ENCODE results near the gene MRPL52. TPM values are rescaled to one million over a fixed set of nuclear protein-coding genes. Genes with fewer than 3 reads are reported as not detected.
A peak's percentile ranks its signal among the peaks of the same experiment; 100 is the strongest.

Gene MRPL52
- total RNA-seq, 1 experiment from 2014 or later, result 110 TPM

- Mint-ChIP-seq H3K4me1 (ENCODE audit: low read depth, unreplicated experiment) (peaks cover 59% of the 10 kb centered on the region), H3K27me3 (ENCODE audit: unreplicated experiment) (no peaks in the 10 kb centered on the region), H3K27ac (ENCODE audit: unreplicated experiment) (peak overlapping the region; percentile 94), H3K4me3 (ENCODE audit: low read depth, unreplicated experiment) (peak overlapping the region; percentile 71), H3K9me3 (ENCODE audit: low read depth, unreplicated experiment) (no peaks in the 10 kb centered on the region), H3K36me3 (ENCODE audit: insufficient read depth, unreplicated experiment) (peaks cover 31% of the 10 kb centered on the region)
- TF ChIP-seq CTCF (IDR thresholded peaks at IDR 0.05; ENCODE audit: unreplicated experiment), result no peak
- no TSS peak for BruUV-seq (replicated peaks)
- intact Hi-C loops (cut with micrococcal nuclease; ENCODE audit: unreplicated experiment), result no loop called here
- CTCF ChIA-PET, result interaction anchor here (1.1 to 1.3 kb wide), 8 partner anchors 10 to 51 kb away, joined by 3 to 6 read pairs (median 4); partner anchors contain the start of gene LRP10
- DNase-seq, result peak; percentile 31
Observed at GRCh38 chr14:22820731-22821130, 9.0 kb upstream of the MRPL52 start.

- DNase-seq, result peak; percentile 67
- TF ChIP-seq CTCF (IDR thresholded peaks at IDR 0.05; ENCODE audit: unreplicated experiment), result no peak
- H3K9me3 Mint-ChIP-seq (ENCODE audit: low read depth, unreplicated experiment), result no peaks in the 10 kb centered on the region
- H3K4me1 Mint-ChIP-seq (ENCODE audit: low read depth, unreplicated experiment), result peaks cover 55% of the 10 kb centered on the region
- H3K4me3 Mint-ChIP-seq (ENCODE audit: low read depth, unreplicated experiment), result peak overlapping the region; percentile 71
- H3K27ac Mint-ChIP-seq (ENCODE audit: unreplicated experiment), result peak overlapping the region; percentile 94
- CTCF ChIA-PET, result interaction anchor here (1.0 to 1.3 kb wide), 10 partner anchors 9 to 265 kb away, joined by 3 to 6 read pairs (median 4); partner anchors contain the start of gene LRP10
- peaks cover 31% of the 10 kb centered on the region for H3K36me3 Mint-ChIP-seq (ENCODE audit: insufficient read depth, unreplicated experiment)
- no TSS peak for BruUV-seq (replicated peaks)
- intact Hi-C loops (cut with micrococcal nuclease; ENCODE audit: unreplicated experiment), result loop anchor here (2.0 kb wide), 1 partner anchor 45 kb away; no protein-coding TSS in a partner anchor
- H3K27me3 Mint-ChIP-seq (ENCODE audit: unreplicated experiment), result no peaks in the 10 kb centered on the region
Observed at GRCh38 chr14:22821193-22822015, 8.3 kb upstream of the MRPL52 start.

GRCh38 chr14:22822016-22822570 lies 7.6 kb upstream of the MRPL52 start:
- BruUV-seq (replicated peaks), result TSS peak; percentile 80
- Mint-ChIP-seq H3K27me3 (ENCODE audit: unreplicated experiment) (no peaks in the 10 kb centered on the region), H3K36me3 (ENCODE audit: insufficient read depth, unreplicated experiment) (peaks cover 31% of the 10 kb centered on the region), H3K27ac (ENCODE audit: unreplicated experiment) (peak overlapping the region; percentile 94), H3K9me3 (ENCODE audit: low read depth, unreplicated experiment) (no peaks in the 10 kb centered on the region), H3K4me1 (ENCODE audit: low read depth, unreplicated experiment) (peaks cover 55% of the 10 kb centered on the region), H3K4me3 (ENCODE audit: low read depth, unreplicated experiment) (peak overlapping the region; percentile 71)
- intact Hi-C loops (cut with micrococcal nuclease; ENCODE audit: unreplicated experiment), result loop anchor here (2.0 kb wide), 1 partner anchor 45 kb away; no protein-coding TSS in a partner anchor
- DNase-seq, result peak; percentile 32
- CTCF ChIA-PET, result interaction anchor here (0.6 to 2.1 kb wide), 23 partner anchors 8 to 312 kb away, joined by 3 to 46 read pairs (median 4); partner anchors contain the start of genes DAD1, LRP10, MMP14 and OR6J1
- TF ChIP-seq CTCF (IDR thresholded peaks at IDR 0.05; ENCODE audit: unreplicated experiment), result no peak

- Mint-ChIP-seq H3K27me3 (ENCODE audit: unreplicated experiment) (no peaks in the 10 kb centered on the region), H3K27ac (ENCODE audit: unreplicated experiment) (peak overlapping the region; percentile 94), H3K4me3 (ENCODE audit: low read depth, unreplicated experiment) (peak overlapping the region; percentile 71), H3K4me1 (ENCODE audit: low read depth, unreplicated experiment) (peaks cover 54% of the 10 kb centered on the region), H3K36me3 (ENCODE audit: insufficient read depth, unreplicated experiment) (peaks cover 31% of the 10 kb centered on the region), H3K9me3 (ENCODE audit: low read depth, unreplicated experiment) (no peaks in the 10 kb centered on the region)
- CTCF ChIA-PET, result interaction anchor here (0.5 to 2.1 kb wide), 25 partner anchors 10 to 432 kb away, joined by 3 to 46 read pairs (median 4); partner anchors contain the start of genes DAD1, LRP10, MMP14 and OR6J1
- no TSS peak for BruUV-seq (replicated peaks)
- peak; percentile 87 for DNase-seq
- peak; percentile 66 for TF ChIP-seq CTCF (IDR thresholded peaks at IDR 0.05; ENCODE audit: unreplicated experiment)
- intact Hi-C loops (cut with micrococcal nuclease; ENCODE audit: unreplicated experiment), result loop anchor here (1.0 to 2.0 kb wide), 3 partner anchors 31 to 78 kb away; no protein-coding TSS in a partner anchor
Observed at GRCh38 chr14:22822571-22823098, 7.1 kb upstream of the MRPL52 start.
